Endothelial cell of umbilical vein (primary cell): ENCODE measurements around the gene FNDC3A.

Experiments
- EZH2 ChIP-seq: IDR thresholded peaks from 2 replicates; pipeline ENCODE4 v1.6.1; 2012; ENCODE audit warnings: borderline replicate concordance, low read depth, mild to moderate bottlenecking, moderate library complexity, low read length, inconsistent platforms; ENCODE audit not compliant: severe bottlenecking
- GATA2 ChIP-seq: IDR thresholded peaks from 2 replicates; pipeline ENCODE4 v1.7.0; 2011; ENCODE audit warnings: low read depth, mild to moderate bottlenecking, moderate library complexity, mixed read lengths, low read length; ENCODE audit not compliant: insufficient read length, insufficient read depth
- JUN ChIP-seq: IDR thresholded peaks from 2 replicates; pipeline ENCODE4 v1.6.1; 2011; ENCODE audit warnings: borderline replicate concordance, low read depth; ENCODE audit not compliant: insufficient read length, insufficient read depth
- POLR2A ChIP-seq: IDR thresholded peaks from 2 replicates; pipeline ENCODE4 v1.6.1; 2012; ENCODE audit warnings: low read depth, mild to moderate bottlenecking, control low read depth, low read length
- POLR2AphosphoS5 ChIP-seq: IDR thresholded peaks from 2 replicates; pipeline ENCODE4 v1.6.1; 2012; ENCODE audit warnings: low read depth, mild to moderate bottlenecking, control low read depth, low read length, moderate library complexity; ENCODE audit not compliant: insufficient read depth
- TF ChIP-seq, protein P1 (sequence below), 2 donors: IDR thresholded peaks; 1 replicate in 1 of 2; 2 replicates in 1 of 2; pipeline ENCODE4 v1.5.1; 2011; ENCODE audit warnings: low read length in 2 of 2, mild to moderate bottlenecking in 2 of 2, moderate library complexity in 2 of 2, control low read depth in 1 of 2, inconsistent platforms in 1 of 2, low read depth in 1 of 2; ENCODE audit not compliant: insufficient read depth in 1 of 2; ENCODE audit errors: extremely low read depth in 1 of 2

DNA sequence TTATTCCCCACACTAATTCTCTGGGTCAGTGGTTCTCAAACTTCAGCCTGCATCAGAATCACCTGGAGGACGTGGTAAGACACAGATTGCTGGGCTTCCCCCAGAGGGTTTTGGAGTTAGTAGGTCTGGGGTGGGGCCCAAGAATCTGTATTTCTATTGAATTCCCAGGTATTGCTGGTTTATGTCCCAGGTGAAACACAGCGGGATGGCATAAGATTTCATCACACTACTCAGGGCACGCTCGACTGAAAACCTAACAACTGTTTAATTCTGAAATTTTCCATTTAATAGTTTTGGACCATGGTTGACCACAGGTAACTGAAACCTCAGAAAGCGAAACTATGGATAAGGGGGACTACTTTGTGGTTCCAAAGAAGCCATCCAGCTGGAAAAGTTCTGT, 250.9 kb downstream of the FNDC3A start:
- TF ChIP-seq, protein P1, sequence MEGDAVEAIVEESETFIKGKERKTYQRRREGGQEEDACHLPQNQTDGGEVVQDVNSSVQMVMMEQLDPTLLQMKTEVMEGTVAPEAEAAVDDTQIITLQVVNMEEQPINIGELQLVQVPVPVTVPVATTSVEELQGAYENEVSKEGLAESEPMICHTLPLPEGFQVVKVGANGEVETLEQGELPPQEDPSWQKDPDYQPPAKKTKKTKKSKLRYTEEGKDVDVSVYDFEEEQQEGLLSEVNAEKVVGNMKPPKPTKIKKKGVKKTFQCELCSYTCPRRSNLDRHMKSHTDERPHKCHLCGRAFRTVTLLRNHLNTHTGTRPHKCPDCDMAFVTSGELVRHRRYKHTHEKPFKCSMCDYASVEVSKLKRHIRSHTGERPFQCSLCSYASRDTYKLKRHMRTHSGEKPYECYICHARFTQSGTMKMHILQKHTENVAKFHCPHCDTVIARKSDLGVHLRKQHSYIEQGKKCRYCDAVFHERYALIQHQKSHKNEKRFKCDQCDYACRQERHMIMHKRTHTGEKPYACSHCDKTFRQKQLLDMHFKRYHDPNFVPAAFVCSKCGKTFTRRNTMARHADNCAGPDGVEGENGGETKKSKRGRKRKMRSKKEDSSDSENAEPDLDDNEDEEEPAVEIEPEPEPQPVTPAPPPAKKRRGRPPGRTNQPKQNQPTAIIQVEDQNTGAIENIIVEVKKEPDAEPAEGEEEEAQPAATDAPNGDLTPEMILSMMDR (IDR thresholded peaks at IDR 0.05; ENCODE audit: extremely low read depth in 1 of 2, insufficient read depth in 1 of 2, low read depth in 1 of 2, low read length in 2 of 2): no peak
- TF ChIP-seq POLR2A: no peak
- TF ChIP-seq GATA2: no peak
- TF ChIP-seq POLR2AphosphoS5: no peak
- no peak for TF ChIP-seq JUN
- TF ChIP-seq EZH2: no peak
